GM21825 (cell line): ENCODE results near the gene C15orf39.
"Not testable (repeated sequence)": the region's sequence is repeated elsewhere in the genome, so short reads cannot be mapped to it uniquely, and the experiment has no call there.

ENCODE experiments used
- ATAC-seq: cut with Tn5 transposase; IDR thresholded peaks from one replicate; pipeline ENCODE4 v1.9.1; 2021; ENCODE audit warnings: mild to moderate bottlenecking, moderate library complexity; ENCODE audit not compliant: unreplicated experiment

The C15orf39 gene

DNA sequence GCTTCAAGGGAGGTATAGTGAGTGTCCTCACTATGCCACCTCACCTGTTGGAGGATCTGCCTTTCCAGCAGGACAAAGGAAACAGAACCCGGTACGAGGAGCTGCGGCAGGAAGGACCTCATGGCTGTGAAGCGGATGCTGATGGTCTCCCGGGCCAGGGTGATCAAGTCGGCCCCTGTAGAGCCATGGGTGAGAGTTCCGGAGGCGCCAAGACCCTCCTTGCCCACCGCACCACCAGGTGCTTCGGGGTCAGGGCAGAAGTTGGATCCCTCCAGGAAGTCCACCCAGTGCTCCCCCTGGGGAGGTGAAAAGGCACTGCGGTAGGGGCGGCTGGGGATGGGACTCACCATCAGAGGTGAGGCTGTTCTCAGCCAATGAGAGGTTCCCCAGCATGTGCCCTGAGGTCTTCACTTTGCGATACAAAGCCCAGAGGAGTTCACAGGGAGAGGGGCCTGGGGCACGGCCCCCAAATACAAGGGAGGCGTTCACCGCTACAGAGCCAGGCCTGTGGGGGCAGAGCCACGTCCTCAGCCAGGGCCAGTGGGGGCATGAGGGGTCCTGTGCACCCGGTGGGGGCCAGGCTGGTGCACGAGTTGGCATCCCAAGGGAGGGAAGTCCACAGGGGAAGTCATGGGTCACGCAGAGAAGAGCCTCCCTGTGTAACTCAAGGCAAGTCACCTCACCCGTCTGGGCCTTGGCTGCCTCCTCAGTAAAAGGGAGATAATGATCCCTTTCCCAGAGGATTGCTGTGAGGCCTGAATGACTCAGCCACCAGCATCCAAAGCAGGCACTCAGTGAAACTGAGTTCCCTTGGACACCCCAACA lies 27.7 kb downstream of the C15orf39 start:
- ATAC-seq, result no peak

GRCh38 chr15:75230016-75230343 lies 28.3 kb downstream of the C15orf39 start:
- no peak for ATAC-seq

DNA sequence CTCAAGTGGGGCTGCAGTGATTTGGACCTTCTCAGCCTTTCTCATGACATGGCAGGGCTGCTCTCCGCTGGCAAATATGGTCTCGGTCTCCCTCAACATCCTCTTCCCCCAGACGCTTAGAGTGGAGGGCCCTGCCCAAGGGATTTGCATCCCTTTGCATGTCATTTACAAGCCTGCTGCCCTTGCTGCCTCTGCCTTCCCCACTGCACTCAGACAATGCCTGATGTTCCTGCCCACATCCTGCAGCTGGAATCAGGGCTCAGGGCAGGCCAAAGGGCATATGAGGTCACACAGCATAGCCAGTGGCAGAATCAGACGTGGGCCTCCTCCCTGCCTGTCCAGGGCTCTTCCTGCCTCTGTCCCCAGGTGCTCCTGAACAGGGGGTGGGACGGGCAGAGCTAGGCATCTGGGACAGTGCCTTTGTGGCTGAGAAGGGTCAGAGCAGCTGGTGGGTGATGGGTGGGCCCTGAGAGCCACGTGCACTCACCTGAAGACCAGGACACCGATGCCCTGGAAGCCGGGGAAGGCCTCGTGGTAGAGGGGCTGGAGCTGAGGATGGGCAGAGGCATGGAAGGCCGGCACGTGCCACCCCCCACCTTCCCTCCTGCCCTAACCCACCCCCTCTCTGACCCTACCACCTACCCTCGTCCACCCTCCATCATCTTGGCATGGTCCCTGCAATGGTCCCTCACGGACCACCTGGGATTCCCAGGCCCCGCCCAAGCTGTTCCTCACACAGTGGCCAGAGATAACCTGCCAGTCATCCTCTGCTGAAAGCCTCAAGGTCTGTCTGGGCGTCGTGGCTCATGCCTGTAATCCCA lies 29.1 kb downstream of the C15orf39 start:
- no peak for ATAC-seq

- no peak for ATAC-seq
Observed at GRCh38 chr15:75231836-75232235, 30.2 kb downstream of the C15orf39 start.

DNA sequence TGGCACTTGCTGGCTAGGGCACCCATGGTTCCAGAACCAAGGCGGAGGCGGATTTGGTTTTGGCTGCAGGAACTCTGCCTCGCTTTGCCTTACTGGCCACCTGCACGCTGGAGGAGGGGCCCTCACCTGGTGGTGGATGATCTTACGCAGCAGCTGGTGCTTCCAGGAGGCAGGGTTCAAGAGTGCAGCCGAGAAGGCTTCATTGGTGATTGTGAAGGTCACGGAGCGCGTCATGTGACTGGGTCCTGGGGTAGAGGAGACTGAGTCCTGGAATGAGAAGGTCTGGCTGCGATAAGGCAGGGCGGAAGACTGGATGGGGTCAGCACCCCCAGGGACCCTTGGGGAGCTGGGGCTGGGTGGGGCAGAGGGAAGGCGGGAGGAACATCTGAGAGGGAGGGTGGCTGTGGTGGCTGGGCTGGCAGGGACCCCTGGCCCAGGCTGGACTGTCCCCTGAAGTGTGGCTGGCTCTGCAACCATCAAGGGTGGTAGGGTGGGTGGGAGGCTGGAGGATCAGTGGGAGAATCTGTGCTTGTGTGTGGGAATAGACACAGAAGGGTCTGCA lies 30.7 kb downstream of the C15orf39 start:
- no peak for ATAC-seq

DNA sequence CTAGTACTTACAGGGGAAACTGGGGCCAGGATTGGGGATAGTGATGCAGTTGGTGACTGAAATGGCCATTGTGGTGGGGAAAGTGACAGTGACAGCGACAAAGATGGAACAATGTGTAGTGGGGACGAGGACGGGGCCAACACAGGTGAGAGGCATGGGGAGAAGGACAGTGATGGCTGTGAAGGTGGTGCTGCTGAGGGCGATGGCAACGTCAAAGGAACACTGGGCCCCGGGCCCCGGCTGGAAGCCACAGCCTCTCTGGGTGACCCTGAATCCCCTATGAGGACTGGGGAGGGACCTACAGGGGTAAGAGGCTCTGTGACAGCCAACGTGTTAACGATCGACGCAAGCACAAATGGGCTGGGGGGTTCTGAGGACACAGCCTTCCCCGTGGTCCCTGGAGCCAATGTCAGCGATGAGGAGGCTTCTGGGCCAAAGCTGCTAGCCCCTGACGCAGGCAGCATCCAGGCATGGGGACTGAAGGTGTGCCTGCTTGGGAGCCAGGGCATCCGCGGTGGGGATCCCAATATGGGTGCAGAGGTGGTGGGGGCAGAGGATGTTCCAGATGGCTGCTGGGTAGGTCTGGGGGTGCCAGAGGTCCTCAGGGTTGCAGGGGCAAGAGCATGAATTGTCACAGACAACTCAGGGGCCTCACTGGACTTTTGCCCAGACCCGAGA lies 31.3 kb downstream of the C15orf39 start:
- ATAC-seq, result no peak

- ATAC-seq, result no peak
Observed at GRCh38 chr15:75233504-75234190, 32.0 kb downstream of the C15orf39 start.

- ATAC-seq, result no peak
Observed at GRCh38 chr15:75234191-75234810, 32.6 kb downstream of the C15orf39 start.

GRCh38 chr15:75235051-75235673 lies 33.5 kb downstream of the C15orf39 start:
- no peak for ATAC-seq

DNA sequence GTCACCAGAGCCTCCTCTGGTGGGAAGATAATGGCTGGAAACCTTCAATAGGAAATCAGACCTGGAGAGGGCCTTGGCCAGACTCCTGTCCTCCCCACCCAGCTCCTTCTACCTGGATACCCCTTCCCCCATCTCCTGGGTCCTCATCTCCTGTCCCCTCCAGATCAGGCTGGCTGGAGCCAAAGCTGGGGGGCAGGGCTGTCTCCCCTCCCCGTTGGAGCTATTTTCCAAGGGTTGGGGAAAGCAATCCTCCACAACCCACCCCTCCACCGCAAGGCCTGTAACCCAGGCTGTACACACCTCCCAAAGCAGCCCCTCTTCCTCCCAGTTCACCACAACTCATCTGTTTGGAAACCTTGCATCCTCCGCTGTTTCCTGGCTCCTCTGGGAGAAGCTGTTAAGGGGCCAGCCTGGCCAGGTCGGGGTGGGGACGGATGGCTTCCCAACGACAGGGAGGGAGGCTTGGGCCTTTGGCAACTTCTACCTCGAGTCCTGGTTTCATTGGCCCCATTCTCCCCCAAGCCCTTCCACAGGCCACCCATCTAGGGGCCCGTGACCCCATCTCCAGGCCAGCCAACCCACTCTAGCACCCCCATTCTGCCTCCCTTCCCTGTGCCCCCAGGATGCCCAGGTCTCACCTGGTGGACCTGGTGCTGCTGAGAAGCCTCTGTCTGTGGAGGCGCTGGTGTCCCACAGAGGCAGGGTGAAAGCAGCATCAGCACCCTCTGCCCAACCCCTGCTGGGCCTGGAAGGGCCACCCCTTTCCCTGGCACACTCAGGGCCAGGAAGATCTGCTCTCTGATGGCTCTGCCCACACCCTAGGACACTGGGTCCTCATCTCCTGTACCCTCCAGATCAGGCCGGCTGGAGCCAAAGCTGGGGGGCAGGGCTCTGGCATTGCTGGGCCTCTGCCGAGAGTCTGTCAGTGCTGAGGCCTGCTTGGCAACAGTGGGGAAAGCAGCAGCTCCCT lies 34.4 kb downstream of the C15orf39 start:
- no peak for ATAC-seq

GRCh38 chr15:75237316-75237982 lies 35.8 kb downstream of the C15orf39 start:
- ATAC-seq, result no peak

DNA sequence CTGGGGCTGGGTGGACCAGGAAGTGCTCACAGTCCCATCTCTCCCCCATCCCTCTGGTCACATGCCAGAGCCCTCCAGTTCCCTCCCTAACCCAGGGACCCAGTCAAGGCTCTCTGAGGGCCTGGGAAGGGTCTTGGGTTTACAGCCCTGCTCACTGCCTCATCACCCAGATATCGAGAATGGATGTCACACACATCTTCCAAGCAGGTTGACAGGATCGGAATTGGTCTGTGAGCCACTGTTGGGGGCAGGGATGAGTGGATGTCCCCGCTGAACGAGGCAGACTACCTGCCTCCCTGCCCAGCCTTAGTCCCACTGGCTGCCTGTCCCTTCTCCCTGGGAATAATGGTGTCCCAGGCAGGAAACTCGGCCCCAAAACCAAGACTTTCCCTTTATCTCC lies 36.5 kb downstream of the C15orf39 start:
- ATAC-seq, result no peak

DNA sequence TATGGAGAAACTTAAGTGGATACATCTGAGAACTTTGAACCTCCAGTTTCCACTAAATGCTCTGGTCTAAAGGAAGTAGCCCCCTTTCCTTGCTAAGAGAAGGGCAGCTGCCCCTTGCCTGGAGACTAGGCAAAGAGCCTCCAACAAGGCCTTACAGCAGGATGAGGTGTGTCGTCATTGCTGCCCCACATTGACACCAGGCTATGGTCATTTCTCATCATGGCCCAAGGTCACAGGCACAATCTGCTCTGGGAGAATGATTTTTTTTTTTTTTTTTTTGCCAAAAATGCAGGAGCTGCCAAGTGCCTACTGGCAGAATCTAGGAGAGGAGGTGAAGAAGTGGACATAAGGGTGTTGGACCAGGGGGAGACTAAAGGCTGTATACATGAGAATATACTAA lies 44.1 kb downstream of the C15orf39 start:
- ATAC-seq, result not testable (repeated sequence)

- ATAC-seq, result not testable (repeated sequence)
Observed at GRCh38 chr15:75248991-75249390, 47.3 kb downstream of the C15orf39 start.

- no peak for ATAC-seq
Observed at GRCh38 chr15:75249726-75250125, 48.0 kb downstream of the C15orf39 start.

DNA sequence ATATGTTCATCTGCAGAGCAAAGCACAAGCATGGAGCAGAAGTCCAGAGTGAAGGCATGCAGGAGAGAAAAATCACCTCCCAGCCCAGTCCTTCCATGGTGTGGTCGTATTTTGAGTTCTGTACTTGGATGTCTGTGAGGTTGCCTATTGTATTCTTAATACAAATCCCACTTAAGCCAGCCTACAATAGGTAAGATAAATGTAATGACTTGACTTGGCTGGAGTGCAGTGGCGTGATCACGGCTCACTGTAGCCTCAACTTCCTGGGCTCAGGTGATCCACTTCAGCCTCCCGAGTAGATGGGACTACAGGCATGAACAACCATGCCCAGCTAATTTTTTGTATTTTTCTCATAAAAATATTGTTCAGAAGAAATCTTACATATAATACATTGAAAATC lies 49.7 kb downstream of the C15orf39 start:
- not testable (repeated sequence) for ATAC-seq

- not testable (repeated sequence) for ATAC-seq
Observed at GRCh38 chr15:75252285-75252684, 50.6 kb downstream of the C15orf39 start.

GRCh38 chr15:75258034-75258433 lies 56.4 kb downstream of the C15orf39 start, which contains the start of gene GOLGA6C:
Gene GOLGA6C, plus strand, starts transcription at chr15:75258334. Its CDS starts 265 bp downstream, at chr15:75258599.
- not testable (repeated sequence) for ATAC-seq
